NB4 (cell line): ENCODE data around the gene TSEN2.

Experiments used
- CTCF ChIP-seq: IDR thresholded peaks from one replicate; pipeline ENCODE4 v1.5.1; 2012; ENCODE audit warnings: low read depth, low read length
- MAX ChIP-seq: IDR thresholded peaks from 2 replicates; pipeline ENCODE4 v1.6.1; 2011; ENCODE audit warnings: low read depth, low read length
- MYC ChIP-seq: IDR thresholded peaks from 2 replicates; pipeline ENCODE4 v1.6.1; 2011; ENCODE audit warnings: low read depth, low read length
- POLR2A ChIP-seq: IDR thresholded peaks from 2 replicates; pipeline ENCODE4 v1.6.1; 2011; ENCODE audit warnings: mild to moderate bottlenecking; ENCODE audit not compliant: insufficient read length; ENCODE audit errors: extremely low read depth

GRCh38 chr3:12472796-12473195, 11.5 kb upstream of the TSEN2 start:
- TF ChIP-seq CTCF (no peak), MAX (no peak), MYC (no peak), POLR2A (no peak)
